WTC11 (cell line): ENCODE data around the gene VCPKMT. TPM values are rescaled to one million over a fixed set of nuclear protein-coding genes. Genes with fewer than 3 reads are reported as not detected.

Experiments used
- ATAC-seq: fragments of 200-7000 bp; cut with Tn5 transposase; 2 replicates; pipeline ENCODE4 v1.10.0; 2021; ENCODE audit warnings: mild to moderate bottlenecking, moderate library complexity
- CTCF ChIA-PET: fragments of 300-600 bp; sonication (Branson Sonifier 250); formaldehyde crosslinking; loops from one replicate; lab custom pipeline; 2021; ENCODE audit warnings: antibody characterized with exemption; lab: Charles Lee
- POLR2A ChIA-PET: fragments of 350-600 bp; sonication (Branson Sonifier 250); formaldehyde crosslinking; loops from one replicate; lab custom pipeline; 2021; ENCODE audit warnings: antibody characterized with exemption; lab: Charles Lee
- DNase-seq: peaks from one replicate; pipeline ENCODE4 v3.0.0; 2021; ENCODE audit warnings: low spot score
- H3K27ac Mint-ChIP-seq: 2 replicates; pipeline ENCODE4 v1.8.0; 2021; ENCODE audit warnings: mixed read lengths
- H3K27me3 Mint-ChIP-seq: 2 replicates; pipeline ENCODE4 v1.8.0; 2021; ENCODE audit warnings: low read depth, mild to moderate bottlenecking, moderate library complexity, mixed read lengths
- H3K36me3 Mint-ChIP-seq: 2 replicates; pipeline ENCODE4 v1.8.0; 2021; ENCODE audit warnings: mixed read lengths
- H3K4me1 Mint-ChIP-seq: 2 replicates; pipeline ENCODE4 v1.8.0; 2022; ENCODE audit warnings: mixed read lengths
- H3K4me3 Mint-ChIP-seq: 2 replicates; pipeline ENCODE4 v1.8.0; 2021; ENCODE audit warnings: mild to moderate bottlenecking, moderate library complexity, mixed read lengths
- H3K9me3 Mint-ChIP-seq: 2 replicates; pipeline ENCODE4 v1.8.0; 2021; ENCODE audit warnings: mixed read lengths
- CREB1 ChIP-seq: sonication (generic); formaldehyde crosslinking; IDR thresholded peaks from 2 replicates; pipeline ENCODE4 v1.8.0; 2023; ENCODE audit warnings: mild to moderate bottlenecking, missing genetic modification reagents
- CREM ChIP-seq: sonication (generic); formaldehyde crosslinking; IDR thresholded peaks from 2 replicates; pipeline ENCODE4 v1.8.1; 2022; ENCODE audit warnings: mild to moderate bottlenecking, missing genetic modification reagents, moderate library complexity
- EMX1 ChIP-seq: fragments of 250-450 bp; sonication (Bioruptor Pico); IDR thresholded peaks from 2 replicates; pipeline ENCODE4 v1.8.0; 2021; ENCODE audit warnings: mild to moderate bottlenecking
- ESRRA ChIP-seq: sonication (generic); formaldehyde crosslinking; IDR thresholded peaks from 2 replicates; pipeline ENCODE4 v1.8.1; 2022; ENCODE audit warnings: mild to moderate bottlenecking, missing genetic modification reagents, borderline replicate concordance
- FOXK1 ChIP-seq: sonication (generic); formaldehyde crosslinking; IDR thresholded peaks from 2 replicates; pipeline ENCODE4 v1.8.0; 2022; ENCODE audit warnings: mild to moderate bottlenecking, moderate library complexity, missing genetic modification reagents
- GTF2I ChIP-seq: fragments of 250-450 bp; sonication (Bioruptor Pico); conservative IDR thresholded peaks from 2 replicates; pipeline ENCODE4 v1.4.0; 2021; ENCODE audit warnings: mild to moderate bottlenecking
- PRRX2 ChIP-seq: fragments of 250-450 bp; sonication (Bioruptor Pico); IDR thresholded peaks from 2 replicates; pipeline ENCODE4 v1.8.0; 2021; ENCODE audit warnings: mild to moderate bottlenecking
- USF2 ChIP-seq: sonication (generic); formaldehyde crosslinking; IDR thresholded peaks from 2 replicates; pipeline ENCODE4 v1.8.1; 2023; ENCODE audit warnings: mild to moderate bottlenecking, missing genetic modification reagents, moderate library complexity
- ZNF263 ChIP-seq: sonication (generic); formaldehyde crosslinking; IDR thresholded peaks from 2 replicates; pipeline ENCODE4 v1.8.1; 2022; ENCODE audit warnings: low read depth, mild to moderate bottlenecking, moderate library complexity, missing genetic modification reagents
- ZNF416 ChIP-seq: fragments of 250-450 bp; sonication (Bioruptor Pico); IDR thresholded peaks from 2 replicates; pipeline ENCODE4 v1.9.0; 2021; ENCODE audit warnings: mild to moderate bottlenecking, inconsistent platforms
- ZNF532 ChIP-seq: fragments of 250-450 bp; sonication (Bioruptor Pico); IDR thresholded peaks from 2 replicates; pipeline ENCODE4 v1.9.0; 2021; ENCODE audit warnings: mild to moderate bottlenecking, borderline replicate concordance
- total RNA-seq: library from RNA; stranded (reverse); gene quantifications from 3 replicates; pipeline ENCODE4 v1.2.3, GENCODE V29; 2021
- TF ChIP-seq, protein P1 (sequence below): sonication (generic); formaldehyde crosslinking; IDR thresholded peaks from 2 replicates; pipeline ENCODE4 v1.8.0; 2023; ENCODE audit warnings: mild to moderate bottlenecking, missing genetic modification reagents
- TF ChIP-seq, protein P2 (sequence below): sonication (generic); formaldehyde crosslinking; IDR thresholded peaks from 2 replicates; pipeline ENCODE4 v1.8.0; 2023; ENCODE audit warnings: missing genetic modification reagents, mild to moderate bottlenecking, borderline replicate concordance
- TF ChIP-seq, protein P3 (sequence below): fragments of 250-450 bp; sonication (Bioruptor Pico); conservative IDR thresholded peaks from 2 replicates; pipeline ENCODE4 v1.9.0; 2021; ENCODE audit warnings: mild to moderate bottlenecking
- TF ChIP-seq, protein P4 (sequence below): sonication (generic); formaldehyde crosslinking; IDR thresholded peaks from 2 replicates; pipeline ENCODE4 v1.8.1; 2022; ENCODE audit warnings: low read depth, mild to moderate bottlenecking, moderate library complexity, missing genetic modification reagents, borderline replicate concordance
- TF ChIP-seq, protein P5 (sequence below): sonication (generic); formaldehyde crosslinking; IDR thresholded peaks from 2 replicates; pipeline ENCODE4 v1.8.0; 2022; ENCODE audit warnings: mild to moderate bottlenecking, missing genetic modification reagents

VCPKMT gene
- total RNA-seq, 1 experiment from 2014 or later, result 11.5 TPM

DNA sequence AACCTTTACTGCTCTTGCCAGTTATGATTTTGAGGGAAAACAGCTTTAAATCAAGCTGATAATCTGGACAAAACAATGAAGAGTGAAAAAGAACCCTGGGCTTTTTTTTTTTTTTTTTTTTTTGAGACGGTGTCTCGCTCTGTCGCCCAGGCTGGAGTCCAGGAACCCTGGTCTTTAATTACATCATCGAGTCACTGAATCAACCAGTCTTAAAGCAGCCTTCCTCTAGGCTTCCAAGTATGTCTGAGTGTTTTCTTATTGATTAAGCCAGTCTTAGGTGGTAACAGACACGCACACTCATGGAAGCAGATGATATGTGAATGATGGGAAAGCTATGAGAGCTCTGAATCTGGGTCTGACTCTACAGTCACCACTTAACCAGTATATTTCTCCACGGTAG is 5.9 kb upstream of the VCPKMT start (continued):
- TF ChIP-seq, protein P1, sequence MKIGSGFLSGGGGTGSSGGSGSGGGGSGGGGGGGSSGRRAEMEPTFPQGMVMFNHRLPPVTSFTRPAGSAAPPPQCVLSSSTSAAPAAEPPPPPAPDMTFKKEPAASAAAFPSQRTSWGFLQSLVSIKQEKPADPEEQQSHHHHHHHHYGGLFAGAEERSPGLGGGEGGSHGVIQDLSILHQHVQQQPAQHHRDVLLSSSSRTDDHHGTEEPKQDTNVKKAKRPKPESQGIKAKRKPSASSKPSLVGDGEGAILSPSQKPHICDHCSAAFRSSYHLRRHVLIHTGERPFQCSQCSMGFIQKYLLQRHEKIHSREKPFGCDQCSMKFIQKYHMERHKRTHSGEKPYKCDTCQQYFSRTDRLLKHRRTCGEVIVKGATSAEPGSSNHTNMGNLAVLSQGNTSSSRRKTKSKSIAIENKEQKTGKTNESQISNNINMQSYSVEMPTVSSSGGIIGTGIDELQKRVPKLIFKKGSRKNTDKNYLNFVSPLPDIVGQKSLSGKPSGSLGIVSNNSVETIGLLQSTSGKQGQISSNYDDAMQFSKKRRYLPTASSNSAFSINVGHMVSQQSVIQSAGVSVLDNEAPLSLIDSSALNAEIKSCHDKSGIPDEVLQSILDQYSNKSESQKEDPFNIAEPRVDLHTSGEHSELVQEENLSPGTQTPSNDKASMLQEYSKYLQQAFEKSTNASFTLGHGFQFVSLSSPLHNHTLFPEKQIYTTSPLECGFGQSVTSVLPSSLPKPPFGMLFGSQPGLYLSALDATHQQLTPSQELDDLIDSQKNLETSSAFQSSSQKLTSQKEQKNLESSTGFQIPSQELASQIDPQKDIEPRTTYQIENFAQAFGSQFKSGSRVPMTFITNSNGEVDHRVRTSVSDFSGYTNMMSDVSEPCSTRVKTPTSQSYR, result no peak
- TF ChIP-seq ZNF263 (CRISPR knock-in tag), result no peak
- TF ChIP-seq CREM (CRISPR knock-in tag), result no peak
- TF ChIP-seq, protein P2, sequence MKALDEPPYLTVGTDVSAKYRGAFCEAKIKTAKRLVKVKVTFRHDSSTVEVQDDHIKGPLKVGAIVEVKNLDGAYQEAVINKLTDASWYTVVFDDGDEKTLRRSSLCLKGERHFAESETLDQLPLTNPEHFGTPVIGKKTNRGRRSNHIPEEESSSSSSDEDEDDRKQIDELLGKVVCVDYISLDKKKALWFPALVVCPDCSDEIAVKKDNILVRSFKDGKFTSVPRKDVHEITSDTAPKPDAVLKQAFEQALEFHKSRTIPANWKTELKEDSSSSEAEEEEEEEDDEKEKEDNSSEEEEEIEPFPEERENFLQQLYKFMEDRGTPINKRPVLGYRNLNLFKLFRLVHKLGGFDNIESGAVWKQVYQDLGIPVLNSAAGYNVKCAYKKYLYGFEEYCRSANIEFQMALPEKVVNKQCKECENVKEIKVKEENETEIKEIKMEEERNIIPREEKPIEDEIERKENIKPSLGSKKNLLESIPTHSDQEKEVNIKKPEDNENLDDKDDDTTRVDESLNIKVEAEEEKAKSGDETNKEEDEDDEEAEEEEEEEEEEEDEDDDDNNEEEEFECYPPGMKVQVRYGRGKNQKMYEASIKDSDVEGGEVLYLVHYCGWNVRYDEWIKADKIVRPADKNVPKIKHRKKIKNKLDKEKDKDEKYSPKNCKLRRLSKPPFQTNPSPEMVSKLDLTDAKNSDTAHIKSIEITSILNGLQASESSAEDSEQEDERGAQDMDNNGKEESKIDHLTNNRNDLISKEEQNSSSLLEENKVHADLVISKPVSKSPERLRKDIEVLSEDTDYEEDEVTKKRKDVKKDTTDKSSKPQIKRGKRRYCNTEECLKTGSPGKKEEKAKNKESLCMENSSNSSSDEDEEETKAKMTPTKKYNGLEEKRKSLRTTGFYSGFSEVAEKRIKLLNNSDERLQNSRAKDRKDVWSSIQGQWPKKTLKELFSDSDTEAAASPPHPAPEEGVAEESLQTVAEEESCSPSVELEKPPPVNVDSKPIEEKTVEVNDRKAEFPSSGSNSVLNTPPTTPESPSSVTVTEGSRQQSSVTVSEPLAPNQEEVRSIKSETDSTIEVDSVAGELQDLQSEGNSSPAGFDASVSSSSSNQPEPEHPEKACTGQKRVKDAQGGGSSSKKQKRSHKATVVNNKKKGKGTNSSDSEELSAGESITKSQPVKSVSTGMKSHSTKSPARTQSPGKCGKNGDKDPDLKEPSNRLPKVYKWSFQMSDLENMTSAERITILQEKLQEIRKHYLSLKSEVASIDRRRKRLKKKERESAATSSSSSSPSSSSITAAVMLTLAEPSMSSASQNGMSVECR (CRISPR knock-in tag), result no peak
- TF ChIP-seq, protein P3, sequence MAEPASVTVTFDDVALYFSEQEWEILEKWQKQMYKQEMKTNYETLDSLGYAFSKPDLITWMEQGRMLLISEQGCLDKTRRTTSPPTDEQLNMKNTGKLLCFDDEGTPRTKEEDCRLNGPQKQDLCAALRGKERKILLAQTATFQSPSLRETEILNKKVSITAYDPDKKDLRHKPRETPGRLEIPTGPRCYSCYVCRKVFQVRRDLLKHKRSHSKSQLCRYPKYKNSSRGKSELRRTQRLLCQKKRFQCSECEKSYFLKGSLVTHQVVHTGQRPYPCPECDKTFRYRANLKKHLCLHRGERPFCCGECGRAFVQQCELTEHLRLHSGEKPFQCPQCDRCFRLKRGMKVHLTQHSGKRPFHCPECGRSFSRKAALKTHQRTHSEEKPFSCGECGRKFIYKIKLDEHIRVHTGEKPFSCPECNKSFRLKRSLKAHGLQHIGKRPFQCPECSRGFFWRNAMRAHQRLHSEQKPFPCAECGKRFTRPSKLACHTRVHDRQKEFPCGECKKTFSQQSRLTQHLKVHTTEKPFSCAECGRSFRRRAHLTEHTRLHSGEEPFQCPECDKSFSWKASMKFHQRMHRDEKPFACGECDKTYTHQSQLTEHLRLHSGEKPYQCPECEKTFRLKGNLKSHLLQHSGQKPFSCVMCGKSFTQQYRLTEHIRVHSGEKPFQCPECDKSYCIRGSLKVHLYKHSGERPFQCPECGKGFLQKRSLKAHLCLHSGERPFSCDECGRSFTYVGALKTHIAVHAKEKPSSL (CRISPR knock-in tag), result no peak

GRCh38 chr14:50121486-50121885 is 5.1 kb upstream of the VCPKMT start:
- ChIA-PET CTCF (no interaction called here), POLR2A (no interaction called here)
- peaks cover 13% of the 10 kb centered on the region for H3K4me1 Mint-ChIP-seq
- H3K9me3 Mint-ChIP-seq, result no peaks in the 10 kb centered on the region
- H3K4me3 Mint-ChIP-seq, result no peak overlapping the region
- H3K27me3 Mint-ChIP-seq, result no peaks in the 10 kb centered on the region
- ATAC-seq (no peak), DNase-seq (no peak)
- no peaks in the 10 kb centered on the region for H3K36me3 Mint-ChIP-seq
- peak overlapping the region; percentile 32 for H3K27ac Mint-ChIP-seq
- TF ChIP-seq ZNF532 (no peak), FOXK1 (CRISPR knock-in tag) (no peak), CREB1 (CRISPR knock-in tag) (no peak), USF2 (CRISPR knock-in tag) (no peak), EMX1 (CRISPR knock-in tag) (no peak), PRRX2 (CRISPR knock-in tag) (no peak), GTF2I (no peak), ZNF416 (CRISPR knock-in tag) (no peak), ESRRA (CRISPR knock-in tag) (no peak)
- TF ChIP-seq, protein P4, sequence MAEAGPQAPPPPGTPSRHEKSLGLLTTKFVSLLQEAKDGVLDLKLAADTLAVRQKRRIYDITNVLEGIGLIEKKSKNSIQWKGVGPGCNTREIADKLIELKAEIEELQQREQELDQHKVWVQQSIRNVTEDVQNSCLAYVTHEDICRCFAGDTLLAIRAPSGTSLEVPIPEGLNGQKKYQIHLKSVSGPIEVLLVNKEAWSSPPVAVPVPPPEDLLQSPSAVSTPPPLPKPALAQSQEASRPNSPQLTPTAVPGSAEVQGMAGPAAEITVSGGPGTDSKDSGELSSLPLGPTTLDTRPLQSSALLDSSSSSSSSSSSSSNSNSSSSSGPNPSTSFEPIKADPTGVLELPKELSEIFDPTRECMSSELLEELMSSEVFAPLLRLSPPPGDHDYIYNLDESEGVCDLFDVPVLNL (CRISPR knock-in tag), result no peak
- TF ChIP-seq, protein P5, sequence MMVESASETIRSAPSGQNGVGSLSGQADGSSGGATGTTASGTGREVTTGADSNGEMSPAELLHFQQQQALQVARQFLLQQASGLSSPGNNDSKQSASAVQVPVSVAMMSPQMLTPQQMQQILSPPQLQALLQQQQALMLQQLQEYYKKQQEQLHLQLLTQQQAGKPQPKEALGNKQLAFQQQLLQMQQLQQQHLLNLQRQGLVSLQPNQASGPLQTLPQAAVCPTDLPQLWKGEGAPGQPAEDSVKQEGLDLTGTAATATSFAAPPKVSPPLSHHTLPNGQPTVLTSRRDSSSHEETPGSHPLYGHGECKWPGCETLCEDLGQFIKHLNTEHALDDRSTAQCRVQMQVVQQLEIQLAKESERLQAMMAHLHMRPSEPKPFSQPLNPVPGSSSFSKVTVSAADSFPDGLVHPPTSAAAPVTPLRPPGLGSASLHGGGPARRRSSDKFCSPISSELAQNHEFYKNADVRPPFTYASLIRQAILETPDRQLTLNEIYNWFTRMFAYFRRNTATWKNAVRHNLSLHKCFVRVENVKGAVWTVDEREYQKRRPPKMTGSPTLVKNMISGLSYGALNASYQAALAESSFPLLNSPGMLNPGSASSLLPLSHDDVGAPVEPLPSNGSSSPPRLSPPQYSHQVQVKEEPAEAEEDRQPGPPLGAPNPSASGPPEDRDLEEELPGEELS (CRISPR knock-in tag), result no peak
